IMR-90 (cell line): ENCODE data around the gene GNAT2. TPM values are rescaled to one million over a fixed set of nuclear protein-coding genes. Genes with fewer than 3 reads are reported as not detected.
A peak's percentile ranks its signal among the peaks of the same experiment; 100 is the strongest.

Experiments used
- ATAC-seq: fragments of 200-7000 bp; cut with Tn5 transposase; 2 replicates; pipeline ENCODE4 v1.9.1; 2020; ENCODE audit warnings: low read depth, mild to moderate bottlenecking, moderate library complexity
- BruUV-seq: library from RNA; stranded (reverse); fragments of 400-500 nt; replicated peaks from 2 replicates; lab custom pipeline; 2021; lab: Mats Ljungman, UMichigan
- CTCF ChIA-PET: fragments of 300-600 bp; formaldehyde crosslinking; extraction: SDS; loops from one replicate; lab custom pipeline; 2021; ENCODE audit warnings: antibody characterized with exemption; lab: Yijun Ruan, JAX
- POLR2A ChIA-PET: fragments of 300-600 bp; sonication (Branson Sonifier 250); formaldehyde crosslinking; loops from one replicate; lab custom pipeline; 2022; ENCODE audit warnings: antibody characterized with exemption; ENCODE audit not compliant: unreplicated experiment; lab: Charles Lee
- DNase-seq: peaks from one replicate; pipeline ENCODE4 v3.0.0; 2013
- H2AFZ ChIP-seq: replicated peaks from 2 replicates; pipeline ENCODE3; 2013; ENCODE audit warnings: low read length, mild to moderate bottlenecking; ENCODE audit not compliant: poor library complexity
- H2AK5ac ChIP-seq: 2 replicates; pipeline ENCODE4 v1.6.1; 2013; ENCODE audit warnings: low read depth, low read length, inconsistent platforms
- H2AK9ac ChIP-seq: replicated peaks from 2 replicates; pipeline ENCODE3; 2013; ENCODE audit warnings: mild to moderate bottlenecking, low read depth, low read length, moderate library complexity; ENCODE audit not compliant: poor library complexity
- H2BK120ac ChIP-seq: 2 replicates; pipeline ENCODE4 v1.6.1; 2013; ENCODE audit warnings: low read depth, low read length, inconsistent platforms
- H2BK15ac ChIP-seq: 3 replicates; pipeline ENCODE4 v1.6.1; 2013; ENCODE audit warnings: low read depth, low read length, inconsistent platforms
- H2BK20ac ChIP-seq: 2 replicates; pipeline ENCODE4 v1.6.1; 2013; ENCODE audit warnings: low read depth, mild to moderate bottlenecking, inconsistent platforms, low read length, moderate library complexity
- H2BK5ac ChIP-seq: 2 replicates; pipeline ENCODE4 v1.6.1; 2013; ENCODE audit warnings: mild to moderate bottlenecking, low read depth, low read length, inconsistent platforms; ENCODE audit not compliant: poor library complexity, severe bottlenecking
- H3K14ac ChIP-seq: replicated peaks from 2 replicates; pipeline ENCODE4 v1.6.1; 2013; ENCODE audit warnings: low read depth, low read length, inconsistent platforms
- H3K18ac ChIP-seq: 2 replicates; pipeline ENCODE4 v1.6.1; 2013; ENCODE audit warnings: low read depth, low read length, control low read depth
- H3K23ac ChIP-seq: 2 replicates; pipeline ENCODE4 v1.6.1; 2013; ENCODE audit warnings: low read depth, low read length, inconsistent platforms
- H3K27ac ChIP-seq: 2 replicates; pipeline ENCODE4 v1.5.1; 2013; ENCODE audit warnings: mild to moderate bottlenecking, control low read depth, low read length; ENCODE audit not compliant: insufficient read depth
- H3K27me3 ChIP-seq: 2 replicates; pipeline ENCODE4 v1.6.1; 2013; ENCODE audit warnings: low read length; ENCODE audit not compliant: control insufficient read depth, insufficient read depth
- H3K36me3 ChIP-seq: 2 replicates; pipeline ENCODE4 v1.6.1; 2013; ENCODE audit warnings: low read length, mixed read lengths; ENCODE audit not compliant: control insufficient read depth, insufficient read depth
- H3K4ac ChIP-seq: 2 replicates; pipeline ENCODE4 v1.6.1; 2013; ENCODE audit warnings: low read depth, low read length, inconsistent platforms
- H3K4me1 ChIP-seq: 2 replicates; pipeline ENCODE4 v1.6.1; 2013; ENCODE audit warnings: low read length, mixed read lengths; ENCODE audit not compliant: control insufficient read depth, insufficient read depth
- H3K4me2 ChIP-seq: 2 replicates; pipeline ENCODE4 v1.6.1; 2013; ENCODE audit warnings: low read depth, mild to moderate bottlenecking, control low read depth, low read length, moderate library complexity
- H3K4me3 ChIP-seq: 2 replicates; pipeline ENCODE4 v1.5.1; 2013; ENCODE audit warnings: low read depth, mild to moderate bottlenecking, control low read depth, low read length, moderate library complexity; ENCODE audit not compliant: insufficient read depth
- H3K56ac ChIP-seq: 2 replicates; pipeline ENCODE4 v1.6.1; 2013; ENCODE audit warnings: low read length, inconsistent platforms; ENCODE audit not compliant: insufficient read depth; ENCODE audit errors: extremely low read depth
- H3K79me1 ChIP-seq, 2 experiments: 2 replicates each; pipeline ENCODE4 v1.6.1; 2013; ENCODE audit warnings: low read length in 2 of 2, inconsistent platforms in 1 of 2, low read depth in 1 of 2
- H3K9ac ChIP-seq: 2 replicates; pipeline ENCODE4 v1.6.1; 2013; ENCODE audit warnings: low read depth, low read length, control low read depth
- H3K9me1 ChIP-seq: 2 replicates; pipeline ENCODE4 v1.6.1; 2013; ENCODE audit warnings: low read length, inconsistent platforms; ENCODE audit not compliant: insufficient read depth
- H3K9me3 ChIP-seq: 2 replicates; pipeline ENCODE4 v1.6.1; 2013; ENCODE audit warnings: low read length; ENCODE audit not compliant: control insufficient read depth, insufficient read depth
- H4K20me1 ChIP-seq: 2 replicates; pipeline ENCODE4 v1.6.1; 2013; ENCODE audit warnings: low read length, inconsistent platforms; ENCODE audit not compliant: insufficient read depth
- H4K5ac ChIP-seq: 2 replicates; pipeline ENCODE4 v1.6.1; 2013; ENCODE audit warnings: mild to moderate bottlenecking, low read depth, low read length, control low read depth
- H4K8ac ChIP-seq, 2 experiments: 2 replicates each; pipeline ENCODE4 v1.6.1; 2013; ENCODE audit warnings: low read depth in 2 of 2, low read length in 2 of 2, control low read depth in 1 of 2, inconsistent platforms in 1 of 2
- H4K91ac ChIP-seq: 2 replicates; pipeline ENCODE4 v1.6.1; 2013; ENCODE audit warnings: low read depth, low read length, inconsistent platforms; ENCODE audit not compliant: insufficient read depth
- CTCF ChIP-seq: conservative IDR thresholded peaks from 2 replicates; pipeline ENCODE4 v1.5.1; 2012; ENCODE audit warnings: mild to moderate bottlenecking, low read depth, low read length, improper control_type of control experiment
- ELK1 ChIP-seq: fragments of 150-350 bp; IDR thresholded peaks from 2 replicates; pipeline ENCODE4 v1.6.1; 2016; ENCODE audit warnings: low read depth, mild to moderate bottlenecking, low read length, moderate library complexity, borderline replicate concordance
- FOS ChIP-seq: fragments of 150-350 bp; IDR thresholded peaks from 2 replicates; pipeline ENCODE4 v1.6.1; 2016; ENCODE audit warnings: low read depth, low read length
- MAZ ChIP-seq: IDR thresholded peaks from 2 replicates; pipeline ENCODE4 v1.6.1; 2012; ENCODE audit warnings: low read depth, mild to moderate bottlenecking, low read length, improper control_type of control experiment, moderate library complexity, borderline replicate concordance
- POLR2A ChIP-seq: IDR thresholded peaks from 2 replicates; pipeline ENCODE4 v1.6.1; 2012; ENCODE audit warnings: mild to moderate bottlenecking, low read depth, low read length
- RAD21 ChIP-seq: IDR thresholded peaks from 2 replicates; pipeline ENCODE4 v1.6.1; 2012; ENCODE audit warnings: low read length, improper control_type of control experiment
- SMC3 ChIP-seq: fragments of 150-350 bp; IDR thresholded peaks from 2 replicates; pipeline ENCODE4 v1.6.1; 2016; ENCODE audit warnings: low read depth, mild to moderate bottlenecking, antibody characterized with exemption, low read length, moderate library complexity
- WGBS, 2 experiments: methylation state at CpG; one replicate each; pipeline versions ENCODE4 v1.1.5 to v1.1.7; 2013; ENCODE audit warnings: missing lambda C conversion rate in 2 of 2; ENCODE audit not compliant: insufficient read length in 1 of 2; ENCODE audit errors: extremely low coverage in 2 of 2; 5-methylcytosine and 5-hydroxymethylcytosine counted together
- dilution Hi-C: fragments of 300-500 bp; cut with HindIII; formaldehyde crosslinking; loops from one replicate; pipeline ENCODE4 v1.14.3; 2018; ENCODE audit warnings: low sequenced_read_pairs; ENCODE audit not compliant: unreplicated experiment
- in situ Hi-C: fragments of 300-500 bp; cut with MboI; formaldehyde crosslinking; loops from 3 replicates; pipeline ENCODE4 v1.14.3; 2019; ENCODE audit warnings: low sequenced_read_pairs, inconsistent platforms, mixed read lengths
- intact Hi-C: fragments of 100-400 bp; cut with micrococcal nuclease; formaldehyde crosslinking; loops from 2 replicates; pipeline ENCODE4 v1.10.0; 2022
- polyA plus RNA-seq, 3 experiments: library from polyadenylated mRNA; depleted of rRNA; stranded (reverse); fragments of >200 nt; gene quantifications; 2 replicates each; pipeline ENCODE4 v1.2.3, GENCODE V29; 2012; ENCODE audit warnings: low replicate concordance in 1 of 3
- total RNA-seq: library from RNA; depleted of rRNA; stranded (reverse); fragments of >200 nt; gene quantifications from 2 replicates; pipeline ENCODE4 v1.2.3, GENCODE V29; 2012

GNAT2 gene
- total and polyA plus RNA-seq, 2 of the 4 experiments (the other 2 are of a cell fraction), result 0.17 to 0.36 TPM

GRCh38 chr1:109643385-109644230 is 24.2 kb upstream of the GNAT2 start:
- BruUV-seq, result no TSS peak
- H3K4me3 ChIP-seq, result no peak overlapping the region

More at GRCh38 chr1:109643385-109644230, 24.2 kb upstream of the GNAT2 start:
- Histone ChIP-seq H2AK5ac (peak overlapping the region; percentile 47), H3K36me3 (no peaks in the 10 kb centered on the region), H2BK5ac (no peak overlapping the region), H2BK15ac (no peak overlapping the region; the same call in 2 of the 3 replicates), H3K9ac (no peak overlapping the region), H3K9me1 (peaks cover 4% of the 10 kb centered on the region), H4K5ac (peak overlapping the region; percentile 25; the same call in 1 of the 2 replicates), H2AFZ (peak overlapping the region; percentile 93), H3K4ac (peak overlapping the region; percentile 44), H4K20me1 (no peaks in the 10 kb centered on the region), H4K8ac (peak overlapping the region; percentile 17 to 90; a peak in 3 of 4 replicates), H2BK20ac (peak overlapping the region; percentile 35; the same call in 1 of the 2 replicates), H3K27me3 (no peaks in the 10 kb centered on the region), H3K14ac (0 out of 2 replicates have a peak overlapping the region, but pooled peaks have one; percentile 16), H3K18ac (peak overlapping the region; percentile 30; the same call in 1 of the 2 replicates), H3K23ac (no peak overlapping the region), H3K4me2 (no peak overlapping the region), H2BK120ac (peak overlapping the region; percentile 41), H3K4me1 (peaks cover 11% of the 10 kb centered on the region), H2AK9ac (peak overlapping the region; percentile 70), H3K56ac (no peak overlapping the region), H3K9me3 (no peaks in the 10 kb centered on the region; the same call in 1 of the 2 replicates), H3K79me1 (no peaks in the 10 kb centered on the region), H4K91ac (peak overlapping the region; percentile 65), H3K27ac (no peak overlapping the region)
- peak; percentile 77 for ATAC-seq
- WGBS, 2 experiments, result 41% methylated on average over 4 of the region's 32 CpGs; no CpG with 5 or more reads in 1 of the 2 experiments
- intact Hi-C loops, result loop anchor here (1.0 to 2.0 kb wide), 2 partner anchors 130 to 341 kb away; partner anchors contain the start of gene AHCYL1
- CTCF ChIA-PET, result interaction anchor here (0.6 to 1.7 kb wide), 6 partner anchors 97 to 681 kb away, joined by 3 to 10 read pairs (median 6); no protein-coding TSS in a partner anchor
- POLR2A ChIA-PET, result no interaction called here
- dilution Hi-C loops, result no loop called here
- DNase-seq, result peak; percentile 65
- TF ChIP-seq CTCF (peak; percentile 84), POLR2A (0 out of 2 replicates have a peak, but pooled peaks have one; percentile 20), FOS (no peak), ELK1 (no peak), RAD21 (peak; percentile 87), MAZ (peak; percentile 23; the same call in 1 of the 2 replicates), SMC3 (peak; percentile 92)
- in situ Hi-C loops, result loop anchor here (5.0 to 10.0 kb wide), 3 partner anchors 129 to 339 kb away; partner anchors contain the start of genes AHCYL1 and CSF1
